ENCODE results near the gene CTSD.

CTSD gene

GRCh38 chr11:1707751-1708150 lies 56.0 kb downstream of the CTSD start:
- ChIA-PET CTCF (no interaction called here), POLR2A (ENCODE audit: low non-redundant PET) (no interaction called here)
- TF ChIP-seq CTCF (conservative IDR thresholded peaks at IDR 0.05; ENCODE audit: low read depth) = no peak
- DNase-seq (ENCODE audit: low spot score) = no peak
- no peak overlapping the region for H3K27ac ChIP-seq

- TF ChIP-seq CTCF (conservative IDR thresholded peaks at IDR 0.05; ENCODE audit: low read depth) = no peak
- no peak for DNase-seq (ENCODE audit: low spot score)
- ChIA-PET CTCF (no interaction called here), POLR2A (ENCODE audit: low non-redundant PET) (no interaction called here)
- H3K27ac ChIP-seq = no peak overlapping the region
These were observed 56.9 kb downstream of the CTSD start for GRCh38 chr11:1706634-1707400.

- no peak for DNase-seq (ENCODE audit: low spot score)
- TF ChIP-seq CTCF (conservative IDR thresholded peaks at IDR 0.05; ENCODE audit: low read depth) = no peak
- POLR2A ChIA-PET (ENCODE audit: low non-redundant PET) = no interaction called here
- CTCF ChIA-PET = interaction anchor here (0.8 to 1.0 kb wide), 2 partner anchors 12 to 248 kb away, joined by 3 read pairs; no protein-coding TSS in a partner anchor
- no peak overlapping the region for H3K27ac ChIP-seq
These were observed 58.3 kb downstream of the CTSD start for GRCh38 chr11:1705126-1706052.

GRCh38 chr11:1703146-1703545 lies 60.6 kb downstream of the CTSD start:
- no peak for TF ChIP-seq CTCF (conservative IDR thresholded peaks at IDR 0.05; ENCODE audit: low read depth)
- no peak overlapping the region for H3K27ac ChIP-seq
- no peak for DNase-seq (ENCODE audit: low spot score)
- ChIA-PET POLR2A (ENCODE audit: low non-redundant PET) (no interaction called here), CTCF (no interaction called here)

Data from RWPE1 (cell line).